COLO668 (cell line): ENCODE measurements around the gene DCUN1D4.

ENCODE experiments used
- DNase-seq: peaks from one replicate; lab custom pipeline; 2025; ENCODE audit not compliant: unreplicated experiment; lab: John Stamatoyannopoulos, UW

The DCUN1D4 gene

GRCh38 chr4:51842554-51843308 is at the start of gene DCUN1D4:
Gene DCUN1D4, plus strand, starts transcription at chr4:51843153. Its CDS starts 90 bp downstream, at chr4:51843243.
- DNase-seq, result peak; percentile 99

GRCh38 chr4:51820443-51821234 is 22.3 kb upstream of the DCUN1D4 start:
- no peak for DNase-seq

- DNase-seq, result no peak
Observed at GRCh38 chr4:51825341-51825740, 17.6 kb upstream of the DCUN1D4 start.

GRCh38 chr4:51830156-51830720 is 12.7 kb upstream of the DCUN1D4 start:
- DNase-seq, result no peak

- DNase-seq, result peak; percentile 47
Observed at GRCh38 chr4:51831133-51831532, 11.8 kb upstream of the DCUN1D4 start.

GRCh38 chr4:51833236-51833635 is 9.7 kb upstream of the DCUN1D4 start:
- no peak for DNase-seq

GRCh38 chr4:51835079-51835478 is 7.9 kb upstream of the DCUN1D4 start:
- no peak for DNase-seq

GRCh38 chr4:51835855-51836254 is 7.1 kb upstream of the DCUN1D4 start:
- DNase-seq, result no peak

GRCh38 chr4:51836549-51836948 is 6.4 kb upstream of the DCUN1D4 start:
- no peak for DNase-seq

- DNase-seq, result no peak
Observed at GRCh38 chr4:51840781-51841180, 2.2 kb upstream of the DCUN1D4 start.

- no peak for DNase-seq
Observed at GRCh38 chr4:51842167-51842553, 793 bp upstream of the DCUN1D4 start.

GRCh38 chr4:51843309-51844152 is 578 bp downstream of the DCUN1D4 start:
- peak; percentile 66 for DNase-seq

- DNase-seq, result peak; percentile 95
Observed at GRCh38 chr4:51844153-51845054, 1.5 kb downstream of the DCUN1D4 start.

GRCh38 chr4:51845055-51845426 is 2.1 kb downstream of the DCUN1D4 start:
- DNase-seq, result no peak

GRCh38 chr4:51845711-51846110 is 2.8 kb downstream of the DCUN1D4 start:
- DNase-seq, result no peak

- no peak for DNase-seq
Observed at GRCh38 chr4:51849430-51849829, 6.5 kb downstream of the DCUN1D4 start.

GRCh38 chr4:51850294-51850693 is 7.3 kb downstream of the DCUN1D4 start:
- no peak for DNase-seq

GRCh38 chr4:51851090-51851936 is 8.4 kb downstream of the DCUN1D4 start:
- no peak for DNase-seq

- DNase-seq, result no peak
Observed at GRCh38 chr4:51851937-51852290, 9.0 kb downstream of the DCUN1D4 start.
